A549 treated with CpdA at 1 μM for 4 hours (cell line): Measurements from ENCODE around the gene CHI3L1. TPM values are rescaled to one million over a fixed set of nuclear protein-coding genes. Genes with fewer than 3 reads are reported as not detected.

Source experiments
- total RNA-seq: library from RNA; stranded (reverse); fragments of 200-300 nt; extraction: Qiagen RNA extraction; gene quantifications from 5 replicates; pipeline ENCODE4 v1.2.3, GENCODE V29; 2022; ENCODE audit warnings: low read depth

Gene CHI3L1
- total RNA-seq: not detected in 5 replicates

DNA sequence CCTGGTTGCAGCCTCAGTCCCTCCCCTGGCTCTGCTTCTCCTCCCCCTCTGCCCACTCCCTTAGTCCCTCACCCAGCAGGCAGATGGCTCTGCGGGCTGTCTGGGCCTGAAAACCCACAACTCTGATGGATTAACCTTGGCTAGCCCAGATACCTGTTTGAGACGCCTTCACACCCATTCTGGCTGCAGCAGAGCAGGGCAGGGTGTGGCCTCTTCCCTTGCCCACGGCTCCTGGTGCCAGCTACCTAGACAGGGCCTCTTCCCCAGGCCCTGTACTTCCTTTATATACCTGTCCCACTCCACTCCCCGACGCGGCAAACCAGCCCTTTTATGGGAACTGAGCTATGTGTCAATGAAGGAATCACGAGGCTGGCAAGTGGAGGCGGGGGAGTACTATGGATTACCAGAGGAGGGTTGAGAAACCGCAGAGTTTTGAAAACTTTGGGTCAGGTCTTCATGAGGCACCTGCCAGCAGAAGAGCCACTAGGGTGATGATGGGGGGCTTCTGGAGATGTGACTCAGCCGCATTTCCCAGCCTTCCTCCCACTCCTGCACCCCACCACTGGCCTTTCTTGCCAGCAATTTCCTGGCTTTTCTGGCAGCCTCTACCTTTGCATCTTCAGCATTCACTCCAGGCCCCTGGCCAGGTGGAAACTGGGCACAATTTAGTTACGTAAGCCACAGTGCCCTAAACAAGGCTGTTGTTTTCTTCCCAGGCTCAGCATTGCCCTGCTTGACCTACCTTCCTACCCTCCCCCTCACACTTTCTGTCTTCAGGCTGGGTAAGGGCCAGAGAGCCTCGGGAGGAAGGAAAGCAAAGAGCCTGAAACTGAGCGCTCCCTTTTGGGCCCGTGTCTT is at the start of gene CHI3L1:
CHI3L1 (minus strand) TSS at position 259 of the 858 bp plus-strand sequence; CDS start at position 178, 81 bp downstream.

GRCh38 chr1:203229471-203230135 is 43.1 kb upstream of the CHI3L1 start, which contains the start of gene CHIT1:
Gene CHIT1, minus strand, starts transcription at chr1:203229673. Its CDS starts 37 bp downstream, at chr1:203229636.

GRCh38 chr1:203175237-203175826 is 11.2 kb downstream of the CHI3L1 start, which contains the start of gene MYBPH:
Gene MYBPH, minus strand, starts transcription at chr1:203175826. Its CDS starts 71 bp downstream, at chr1:203175755.

Other genes with a start within 250 kb of the CHI3L1 start
- 60.5 to 70.1 TPM (median 66.6 TPM) in 5 replicates for gene ADIPOR1, start 228.4 kb downstream of the CHI3L1 start, total RNA-seq
- 20.5 to 24.0 TPM (median 22.3 TPM) in 5 replicates for gene CYB5R1, start 219.4 kb downstream of the CHI3L1 start, total RNA-seq
- gene TMEM183A, start 179.3 kb downstream of the CHI3L1 start, total RNA-seq: 46.3 to 53.9 TPM (median 52.6 TPM) in 5 replicates
- gene PPFIA4, start 160.2 kb downstream of the CHI3L1 start, total RNA-seq: 0.25 to 1.1 TPM (median 0.34 TPM) in 5 replicates
- gene MYOG, start 100.7 kb downstream of the CHI3L1 start, total RNA-seq: not detected in 5 replicates
- 0.80 to 1.3 TPM (median 1.2 TPM) in 5 replicates for gene ADORA1, start 59.0 kb downstream of the CHI3L1 start, total RNA-seq
- gene MYBPH, start 10.9 kb downstream of the CHI3L1 start, total RNA-seq: not detected in 5 replicates
- not detected in 5 replicates for gene CHIT1, start 43.0 kb upstream of the CHI3L1 start, total RNA-seq
- gene BTG2, start 118.8 kb upstream of the CHI3L1 start, total RNA-seq: 10.2 to 12.7 TPM (median 12.3 TPM) in 5 replicates
- gene FMOD, start 164.4 kb upstream of the CHI3L1 start, total RNA-seq: 0.01 to 0.05 TPM in 2 of 5 replicates, not detected in the others